COR-L47 (cell line): ENCODE results near the gene PRPF40A.

Experiments
- DNase-seq: peaks from one replicate; lab custom pipeline; 2025; lab: John Stamatoyannopoulos, UW

The PRPF40A gene

DNA sequence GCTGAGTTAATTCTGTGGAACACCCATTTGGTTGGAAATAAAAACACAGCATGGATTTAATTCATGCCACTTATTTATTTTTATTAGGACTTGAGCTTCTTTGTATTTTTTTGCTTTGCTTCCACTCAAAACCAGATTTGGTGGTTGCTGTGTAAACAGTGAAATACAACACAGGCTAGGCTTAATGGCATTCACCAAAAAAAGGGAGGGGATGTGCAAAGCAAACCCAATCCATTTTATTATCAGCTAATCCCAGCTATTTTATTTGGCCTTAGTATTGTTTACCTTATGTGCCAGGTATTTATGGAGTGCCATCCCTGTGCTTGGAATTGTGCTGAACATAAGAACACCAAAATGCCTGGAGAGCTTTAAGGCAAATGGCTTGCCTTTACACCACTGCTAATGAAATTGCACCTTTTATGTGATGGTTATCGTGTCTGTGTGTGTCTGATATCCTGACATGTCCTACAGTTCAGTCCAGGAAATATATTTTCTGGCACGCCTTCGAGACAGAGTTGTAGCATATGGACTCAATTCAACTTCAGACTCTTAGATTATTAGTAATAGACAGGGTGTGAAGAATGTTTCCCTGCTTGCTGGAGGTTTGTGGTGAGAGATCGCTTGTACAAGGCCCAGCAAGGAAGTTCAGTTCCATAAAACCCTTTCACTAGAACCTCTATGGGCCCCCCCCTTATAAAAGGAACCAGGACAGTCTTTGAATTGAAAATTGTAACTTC is 99.6 kb downstream of the PRPF40A start:
- DNase-seq, result no peak

DNA sequence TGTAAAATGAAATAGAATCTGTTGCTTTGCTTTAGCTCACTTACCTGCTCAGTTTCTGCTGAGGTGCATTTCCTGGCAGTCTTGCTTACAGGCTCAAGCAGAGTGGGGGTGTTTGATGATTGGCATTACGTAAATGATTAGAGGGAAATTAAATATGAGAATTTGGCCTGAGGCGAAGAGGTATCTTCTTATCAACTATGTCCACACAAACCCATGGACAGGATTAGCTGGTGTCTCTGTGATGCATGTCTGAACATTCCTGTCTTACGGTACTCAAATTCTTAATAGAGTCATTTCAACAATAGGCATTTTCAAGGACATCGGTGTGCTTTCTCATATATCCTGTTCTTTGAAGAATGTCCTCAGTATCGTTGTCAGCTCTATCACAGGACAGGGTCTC is 102.1 kb downstream of the PRPF40A start:
- DNase-seq, result no peak

DNA sequence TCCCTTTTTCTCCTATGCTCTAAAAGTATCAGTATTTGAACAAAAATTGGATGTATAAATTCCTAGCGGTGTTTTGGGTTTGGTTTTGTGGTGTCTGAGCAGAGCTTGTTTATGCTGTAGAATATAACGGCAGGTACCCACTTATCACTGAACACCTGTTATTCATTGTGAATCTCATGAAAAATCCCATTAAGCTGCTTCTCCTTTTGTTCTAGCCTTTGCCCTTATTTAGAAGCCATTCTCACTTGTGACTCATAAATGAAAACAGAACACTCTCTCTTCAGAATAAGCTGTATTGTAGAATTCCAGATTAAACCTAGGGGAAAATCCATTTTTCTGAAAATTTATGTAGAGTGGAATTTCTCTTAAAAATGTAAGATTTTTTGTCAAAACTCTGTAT is 104.0 kb downstream of the PRPF40A start:
- DNase-seq, result no peak

DNA sequence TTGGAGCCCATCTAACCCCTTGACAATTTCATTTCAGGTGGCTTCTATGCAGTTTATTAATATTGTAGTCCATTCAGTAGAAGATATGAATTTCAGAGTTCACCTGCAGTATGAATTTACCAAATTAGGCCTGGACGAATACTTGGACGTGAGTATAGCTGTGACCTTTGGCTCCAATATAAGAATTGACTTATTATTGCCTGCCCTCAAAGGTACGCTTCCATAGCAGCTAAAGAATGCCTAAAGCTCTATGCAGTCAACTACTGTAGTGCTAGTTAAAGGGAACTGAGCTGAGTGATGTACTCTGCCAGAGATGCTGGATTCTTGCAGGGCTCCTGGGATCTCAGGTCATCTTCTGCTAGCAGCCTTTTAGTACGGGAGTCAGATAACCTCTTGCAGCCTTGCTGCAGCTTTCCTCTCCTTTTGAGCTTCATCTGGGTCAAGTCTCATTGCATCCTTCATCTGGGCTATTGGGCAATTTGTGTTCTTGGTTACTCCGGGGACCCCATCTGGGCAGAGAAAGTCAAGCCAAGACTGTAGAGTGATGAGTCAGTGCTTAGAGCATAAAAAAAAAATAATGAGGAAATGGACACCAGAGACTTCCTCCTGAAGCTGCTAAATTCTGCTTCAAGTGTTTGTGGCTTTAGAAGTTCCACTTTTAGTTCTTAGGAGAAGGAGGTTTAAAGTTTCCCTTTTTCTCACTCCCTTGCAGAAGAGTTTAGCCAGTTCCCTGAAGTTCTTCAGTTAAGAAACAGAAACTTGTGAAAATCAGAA is 105.6 kb downstream of the PRPF40A start:
- DNase-seq, result no peak

DNA sequence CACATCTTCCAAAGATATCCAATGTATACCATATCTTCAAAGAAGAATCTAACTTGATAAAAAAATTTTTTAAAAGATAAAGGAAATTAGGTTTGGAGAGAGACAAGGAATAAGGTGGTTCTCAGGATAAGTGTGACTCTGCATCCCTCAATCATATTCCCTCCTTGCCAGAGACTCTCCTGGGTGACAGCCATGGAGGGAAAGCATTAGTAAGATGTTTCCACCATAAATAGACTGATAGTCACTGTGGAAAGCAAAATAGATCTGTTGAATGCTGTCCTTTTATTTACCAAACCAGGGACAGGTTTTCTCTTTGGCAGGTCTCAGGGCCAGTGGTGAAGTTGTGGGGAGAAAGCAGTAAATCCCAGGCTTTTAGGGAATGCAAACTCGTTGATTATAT is 107.6 kb downstream of the PRPF40A start:
- DNase-seq, result no peak

DNA sequence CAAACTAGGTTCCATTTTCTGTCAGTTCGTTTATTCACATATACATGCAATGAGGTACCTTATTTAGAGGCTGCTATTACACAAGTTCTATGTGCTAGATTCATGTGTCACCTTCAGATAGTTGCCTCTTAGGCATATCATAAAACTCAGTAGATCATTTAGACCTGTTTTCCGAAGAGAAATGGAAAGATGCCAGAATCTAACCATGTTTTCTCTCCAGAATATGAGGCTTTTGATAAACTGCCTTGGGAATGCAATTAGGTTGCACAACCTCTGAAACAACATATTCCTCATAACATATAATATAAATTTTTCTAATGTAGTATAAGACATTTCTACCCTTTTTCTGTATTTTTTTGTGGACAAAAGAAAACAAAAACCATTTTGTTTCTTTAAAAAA is 108.1 kb downstream of the PRPF40A start:
- no peak for DNase-seq

DNA sequence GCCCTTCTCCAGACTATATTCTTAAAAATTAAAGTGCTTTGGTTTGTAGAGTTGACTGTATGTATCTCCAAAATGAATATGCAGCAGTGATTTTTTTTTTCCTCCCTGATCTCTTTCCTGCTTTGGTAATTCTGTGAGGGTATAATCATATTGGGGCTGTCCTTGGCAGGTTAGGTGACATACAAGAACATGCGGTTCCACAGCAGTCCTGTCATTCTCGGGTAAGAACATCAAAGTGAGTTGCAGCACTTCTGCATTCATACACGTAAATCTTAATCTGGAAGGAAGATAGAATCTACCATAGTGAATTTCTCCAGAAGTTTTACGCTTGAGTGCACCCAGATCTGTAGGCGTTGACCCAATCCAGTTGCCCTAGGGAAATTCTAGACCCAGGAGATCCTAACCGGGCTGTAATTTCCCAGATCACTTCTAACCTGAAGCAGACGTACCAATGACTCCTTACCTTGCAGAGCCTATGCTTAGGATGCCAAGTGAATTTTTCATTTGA is 109.4 kb downstream of the PRPF40A start:
- no peak for DNase-seq

DNA sequence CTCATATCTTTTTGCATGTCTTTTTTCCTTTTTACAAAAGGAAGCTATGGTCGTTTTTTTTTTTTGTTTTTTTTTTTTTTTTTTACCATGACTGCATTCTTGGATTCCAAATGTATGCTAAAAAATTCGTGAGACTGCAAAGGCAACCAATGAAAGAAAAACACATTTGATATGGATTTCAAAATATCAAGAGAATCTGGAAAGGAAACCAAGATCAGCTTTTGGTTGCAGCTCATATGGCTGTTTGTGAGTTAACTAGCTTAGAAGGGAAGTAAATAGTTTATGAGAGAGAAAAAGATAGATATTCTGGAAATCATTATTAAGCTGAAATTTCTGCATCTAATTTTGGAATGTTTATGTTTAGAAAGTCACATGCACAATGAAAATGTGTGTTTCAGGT is 110.3 kb downstream of the PRPF40A start:
- no peak for DNase-seq

DNA sequence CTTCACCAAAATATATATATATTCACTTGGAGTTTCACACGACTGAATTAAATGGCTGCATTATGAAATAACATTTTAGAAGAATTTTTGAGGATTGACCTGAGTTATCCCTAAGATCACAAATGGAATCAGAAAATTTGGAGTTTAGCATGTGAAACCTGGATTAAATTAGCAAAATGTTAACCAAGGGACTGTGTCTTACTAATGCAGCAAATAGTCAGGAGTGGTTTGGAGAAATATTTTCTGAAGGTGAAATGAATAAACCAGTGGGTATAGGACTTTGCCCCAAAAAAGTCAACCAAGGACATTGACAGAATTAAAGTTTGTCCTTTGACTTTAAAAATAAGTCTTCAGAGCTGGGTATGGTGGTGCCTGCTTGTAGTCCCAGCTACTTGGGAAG is 111.2 kb downstream of the PRPF40A start:
- DNase-seq, result no peak

DNA sequence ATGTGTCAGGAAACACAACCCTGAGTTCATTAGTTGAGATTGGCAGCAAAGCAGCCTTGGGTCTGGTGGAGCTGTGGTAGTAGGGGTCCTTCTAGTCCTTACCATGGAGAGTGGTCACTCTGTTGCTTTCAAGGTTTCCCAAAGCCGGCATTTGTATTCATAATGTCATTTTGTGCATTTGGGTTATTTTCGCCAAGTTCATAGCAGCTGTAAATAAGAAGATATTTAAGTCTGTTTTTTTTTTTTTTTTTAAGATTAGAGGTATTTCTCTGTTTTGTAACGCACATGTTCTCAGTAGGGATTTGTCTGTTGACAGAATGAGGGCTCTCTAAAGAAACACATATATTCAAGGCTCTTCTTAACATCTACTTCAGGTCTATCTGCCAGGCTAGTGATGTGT is 114.1 kb downstream of the PRPF40A start:
- no peak for DNase-seq

DNA sequence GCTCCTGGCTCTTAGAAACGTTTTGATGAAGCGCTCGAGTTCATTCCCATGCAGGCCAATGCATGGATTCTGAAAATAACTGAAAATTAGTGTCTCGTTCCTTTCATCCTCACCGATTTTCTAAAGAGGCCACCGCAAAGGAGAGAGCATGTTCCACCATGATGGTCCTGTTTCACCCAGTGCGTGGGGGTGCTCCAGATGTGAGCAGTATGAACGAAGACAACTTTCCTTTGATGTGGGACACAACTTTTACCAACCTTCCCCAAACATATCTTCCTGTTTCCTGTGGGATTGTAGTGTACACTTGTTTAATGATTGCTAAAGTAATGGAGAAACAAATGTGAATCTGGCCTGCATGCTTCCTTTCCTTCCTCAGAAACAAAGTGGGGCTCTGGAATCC is 114.5 kb downstream of the PRPF40A start:
- no peak for DNase-seq
